OCI-LY1 (cell line): ENCODE data around the gene HECW1.
"Not testable (repeated sequence)": the region's sequence is repeated elsewhere in the genome, so short reads cannot be mapped to it uniquely, and the experiment has no call there.

ENCODE experiments used
- H2AFZ ChIP-seq: fragments of 200-600 bp; sonication (generic), shearing (Covaris generic); 2 replicates; pipeline ENCODE4 v1.6.0; 2014; ENCODE audit warnings: antibody characterized with exemption, mild to moderate bottlenecking, low read length
- H3F3A ChIP-seq: fragments of 200-600 bp; sonication (generic), shearing (Covaris generic); 2 replicates; pipeline ENCODE4 v1.6.0; 2014; ENCODE audit warnings: mild to moderate bottlenecking, antibody characterized with exemption, low read length, moderate library complexity; ENCODE audit not compliant: insufficient read depth
- H3K27ac ChIP-seq: fragments of 200-600 bp; sonication (generic); 2 replicates; pipeline ENCODE4 v1.5.1; 2014; ENCODE audit warnings: low read length, mixed run types, mild to moderate bottlenecking, low read depth; ENCODE audit not compliant: poor library complexity, severe bottlenecking
- H3K27me3 ChIP-seq: fragments of 200-600 bp; sonication (generic); 2 replicates; pipeline ENCODE4 v1.6.0; 2014; ENCODE audit warnings: antibody characterized with exemption, mild to moderate bottlenecking, low read length, moderate library complexity; ENCODE audit not compliant: insufficient read depth
- H3K36me3 ChIP-seq: fragments of 200-600 bp; sonication (generic); 2 replicates; pipeline ENCODE4 v1.6.1; 2014; ENCODE audit warnings: mild to moderate bottlenecking, antibody characterized with exemption, low read length, moderate library complexity, mixed read lengths; ENCODE audit not compliant: insufficient read depth
- H3K4me1 ChIP-seq: fragments of 200-600 bp; sonication (generic); 2 replicates; pipeline ENCODE4 v1.5.1; 2014; ENCODE audit warnings: mild to moderate bottlenecking, low read length, moderate library complexity; ENCODE audit not compliant: insufficient read depth, severe bottlenecking
- H3K4me2 ChIP-seq: fragments of 200-600 bp; sonication (generic), shearing (Covaris generic); 2 replicates; pipeline ENCODE4 v1.6.1; 2014; ENCODE audit warnings: low read length
- H3K4me3 ChIP-seq: fragments of 200-600 bp; sonication (generic); 2 replicates; pipeline ENCODE4 v1.5.1; 2014; ENCODE audit warnings: low read length, low read depth, mild to moderate bottlenecking, mixed read lengths; ENCODE audit not compliant: poor library complexity, severe bottlenecking
- H3K79me2 ChIP-seq: fragments of 200-600 bp; shearing (Covaris generic); 2 replicates; pipeline ENCODE4 v1.6.1; 2016; ENCODE audit warnings: mixed run types, low read length, mixed read lengths; ENCODE audit not compliant: insufficient read depth
- H3K9ac ChIP-seq: fragments of 200-600 bp; sonication (generic), shearing (Covaris generic); 2 replicates; pipeline ENCODE4 v1.6.1; 2014; ENCODE audit warnings: mild to moderate bottlenecking, low read length, mixed read lengths
- H3K9me2 ChIP-seq: fragments of 200-600 bp; sonication (generic), shearing (Covaris generic); 2 replicates; pipeline ENCODE4 v1.6.1; 2014; ENCODE audit warnings: low read depth, mild to moderate bottlenecking, low read length, mixed read lengths
- H3K9me3 ChIP-seq: fragments of 200-600 bp; shearing (Covaris generic); 2 replicates; pipeline ENCODE4 v1.6.1; 2014; ENCODE audit warnings: low read length, mixed read lengths
- H4K20me1 ChIP-seq: fragments of 200-600 bp; sonication (generic), shearing (Covaris generic); 2 replicates; pipeline ENCODE4 v1.6.0; 2016; ENCODE audit warnings: mild to moderate bottlenecking, low read length; ENCODE audit not compliant: insufficient read depth
- CTCF ChIP-seq: fragments of 200-600 bp; sonication (generic), shearing (Covaris generic); IDR thresholded peaks from 2 replicates; pipeline ENCODE4 v1.5.1; 2017; ENCODE audit warnings: mild to moderate bottlenecking, antibody characterized with exemption, low read length, moderate library complexity, mixed read lengths
- EZH2 ChIP-seq: fragments of 200-600 bp; sonication (generic), shearing (Covaris generic); IDR thresholded peaks from 2 replicates; pipeline ENCODE4 v1.8.0; 2017; ENCODE audit warnings: borderline replicate concordance, mixed run types, mild to moderate bottlenecking, antibody characterized with exemption, low read length, moderate library complexity, mixed read lengths

HECW1 gene

DNA sequence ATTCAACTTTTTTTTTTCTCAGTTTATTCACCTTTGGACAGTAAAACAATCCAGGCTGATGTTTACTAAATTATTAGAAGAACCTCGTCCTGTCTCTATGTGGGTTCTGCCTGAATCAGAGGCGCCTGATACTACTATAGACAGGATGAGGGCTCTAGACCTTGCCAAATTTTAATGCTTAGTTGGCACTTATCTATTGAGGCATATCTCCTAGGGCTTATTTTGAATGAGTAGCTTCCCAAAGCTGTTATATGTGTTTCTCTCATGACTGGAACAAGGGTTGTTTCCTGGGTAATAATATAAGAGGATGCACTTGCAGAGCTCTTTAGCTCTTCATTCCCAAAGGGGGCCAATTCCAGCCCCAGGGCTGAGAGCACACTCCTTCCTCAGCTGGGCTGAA, 23.6 kb downstream of the HECW1 start:
- H3K4me2 ChIP-seq: no peak overlapping the region
- no peak overlapping the region for H2AFZ ChIP-seq
- H4K20me1 ChIP-seq: no peaks in the 10 kb centered on the region
- H3K9me2 ChIP-seq: no peaks in the 10 kb centered on the region
- TF ChIP-seq EZH2 (no peak), CTCF (no peak)
- no peak overlapping the region for H3K9ac ChIP-seq
- no peak overlapping the region for H3K27ac ChIP-seq
- no peaks in the 10 kb centered on the region for H3K79me2 ChIP-seq
- no peaks in the 10 kb centered on the region for H3K4me1 ChIP-seq
- H3F3A ChIP-seq: no peaks in the 10 kb centered on the region
- no peak overlapping the region for H3K4me3 ChIP-seq
- no peaks in the 10 kb centered on the region for H3K27me3 ChIP-seq
- H3K36me3 ChIP-seq: no peaks in the 10 kb centered on the region
- H3K9me3 ChIP-seq: no peaks in the 10 kb centered on the region

GRCh38 chr7:43137121-43137744, 24.8 kb downstream of the HECW1 start:
- not testable (repeated sequence) for H3K4me2 ChIP-seq, H3K27me3 ChIP-seq, H3K4me3 ChIP-seq, H3K9me2 ChIP-seq, H3K79me2 ChIP-seq, H3K4me1 ChIP-seq, H4K20me1 ChIP-seq, H3K27ac ChIP-seq, H3F3A ChIP-seq, H3K9me3 ChIP-seq, H3K9ac ChIP-seq, H2AFZ ChIP-seq, H3K36me3 ChIP-seq

DNA sequence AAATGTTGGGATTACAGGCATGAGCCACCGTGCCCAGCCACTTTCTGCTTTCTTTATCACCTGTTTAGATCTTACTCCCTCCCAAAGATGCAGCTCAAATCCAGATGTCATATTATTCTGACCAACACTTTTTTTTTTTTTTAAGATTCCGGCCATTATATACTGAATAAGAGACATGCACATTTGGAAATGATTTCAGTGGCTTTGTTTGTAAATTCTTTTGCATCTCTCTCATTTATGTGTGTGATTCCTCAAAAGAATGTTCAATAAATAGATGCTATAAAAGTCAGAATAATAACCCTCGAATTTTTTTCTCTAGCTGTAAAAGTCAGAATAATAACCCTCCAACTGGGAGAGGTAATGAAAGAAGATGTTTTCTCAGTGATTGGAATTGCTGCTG, 25.4 kb downstream of the HECW1 start:
- no peaks in the 10 kb centered on the region for H3K79me2 ChIP-seq
- no peak for TF ChIP-seq CTCF
- TF ChIP-seq EZH2: no peak
- H4K20me1 ChIP-seq: no peaks in the 10 kb centered on the region
- no peak overlapping the region for H3K27ac ChIP-seq
- H3K9me2 ChIP-seq: no peaks in the 10 kb centered on the region
- no peak overlapping the region for H3K4me3 ChIP-seq
- H3K27me3 ChIP-seq: no peaks in the 10 kb centered on the region
- H3K36me3 ChIP-seq: no peaks in the 10 kb centered on the region
- no peak overlapping the region for H3K4me2 ChIP-seq
- H3K9ac ChIP-seq: no peak overlapping the region
- H3F3A ChIP-seq: no peaks in the 10 kb centered on the region
- no peaks in the 10 kb centered on the region for H3K9me3 ChIP-seq
- no peaks in the 10 kb centered on the region for H3K4me1 ChIP-seq
- H2AFZ ChIP-seq: no peak overlapping the region

DNA sequence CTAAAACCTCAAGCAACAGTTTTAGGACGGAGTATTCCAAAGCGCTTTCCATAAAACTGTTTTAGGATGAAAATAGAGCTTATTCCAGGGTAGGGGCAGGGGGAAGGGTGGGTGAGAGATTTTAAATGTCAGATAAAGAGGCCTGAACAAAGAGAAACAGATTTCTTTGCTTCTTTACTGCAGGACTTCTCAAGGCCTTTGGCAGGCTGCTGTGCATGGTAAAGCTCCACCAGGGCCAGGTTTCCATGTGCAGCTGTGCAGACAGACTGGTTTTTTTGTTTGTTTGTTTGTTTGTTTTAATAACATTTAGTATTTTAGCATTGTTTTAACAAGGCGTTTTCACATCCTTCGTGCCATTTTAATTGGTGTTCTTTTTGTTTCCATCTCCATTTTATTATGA, 26.3 kb downstream of the HECW1 start:
- Histone ChIP-seq H3K9me2 (no peaks in the 10 kb centered on the region), H3K27ac (no peak overlapping the region), H3K4me3 (no peak overlapping the region), H3K36me3 (no peaks in the 10 kb centered on the region), H2AFZ (no peak overlapping the region), H3K79me2 (no peaks in the 10 kb centered on the region), H3K27me3 (no peaks in the 10 kb centered on the region), H3K9me3 (no peaks in the 10 kb centered on the region), H4K20me1 (no peaks in the 10 kb centered on the region), H3F3A (no peaks in the 10 kb centered on the region), H3K9ac (no peak overlapping the region), H3K4me1 (no peaks in the 10 kb centered on the region), H3K4me2 (no peak overlapping the region)
- TF ChIP-seq EZH2 (no peak), CTCF (no peak)
